ENCODE measurements around the gene TPRG1L. TPM values are rescaled to one million over a fixed set of nuclear protein-coding genes. Genes with fewer than 3 reads are reported as not detected.

Gene TPRG1L
- total and polyA plus RNA-seq, 10 of the 15 experiments (the other 5 are each of a cell fraction or from before 2014, with no cell fraction given), result 1.5 to 16.5 (median 8.0) TPM

- peak overlapping the region; percentile 85 for H3K4me2 ChIP-seq (ENCODE audit: control insufficient read depth, insufficient read depth)
Measured at GRCh38 chr1:3672231-3672970, 47.6 kb downstream of the TPRG1L start.

GRCh38 chr1:3672971-3673361 is 48.2 kb downstream of the TPRG1L start:
- CTCF ChIA-PET, result interaction anchor here (0.8 to 2.2 kb wide), 7 partner anchors 9 to 24 kb away, joined by 3 to 15 read pairs (median 4); partner anchors contain the start of gene WRAP73
- intact Hi-C loops (cut with micrococcal nuclease; ENCODE audit: unreplicated experiment), result no loop called here
- H2AFZ ChIP-seq (ENCODE audit: control insufficient read depth, low read depth, low read length), result peak overlapping the region; percentile 40; the same call in 1 of the 2 replicates
- POLR2A ChIA-PET, result interaction anchor here (0.6 to 4.0 kb wide), 6 partner anchors 8 to 1092 kb away, joined by 3 to 65 read pairs (median 8); partner anchors contain the start of genes TP73 and WRAP73
- peak overlapping the region; percentile 67 for H3K4me3 ChIP-seq
- no peaks in the 10 kb centered on the region for H3K9me3 ChIP-seq (replicated peaks; ENCODE audit: control insufficient read depth, insufficient read depth, low read length)
- in situ Hi-C loops (cut with MboI), result no loop called here
- no peak for DNase-seq (ENCODE audit: low read depth, low spot score)
- SMC1A ChIA-PET (ENCODE audit: uncharacterized antibody, unreplicated experiment), result interaction anchor here (0.7 to 3.8 kb wide), 5 partner anchors 8 to 25 kb away, joined by 3 to 65 read pairs (median 5); partner anchors contain the start of genes TP73 and WRAP73
- TF ChIP-seq ZNF217 (IDR thresholded peaks at IDR 0.05) (no peak), NR2C2 (IDR thresholded peaks at IDR 0.05; ENCODE audit: borderline replicate concordance, control insufficient read depth, insufficient read length, low read depth) (no peak), PAX5 (IDR thresholded peaks at IDR 0.05; ENCODE audit: borderline replicate concordance, low read depth, low read length) (no peak), USF1 (IDR thresholded peaks at IDR 0.05; ENCODE audit: borderline replicate concordance, extremely low read length, insufficient read depth, low read depth, low read length) (no peak), MYB (IDR thresholded peaks at IDR 0.05; ENCODE audit: borderline replicate concordance, low read depth, low read length) (no peak), POLR2A (IDR thresholded peaks at IDR 0.05; ENCODE audit: low read depth, low read length) (peak; percentile 15; the same call in 1 of the 2 replicates), HDAC2 (IDR thresholded peaks at IDR 0.05) (no peak), HDGF (IDR thresholded peaks at IDR 0.05) (peak; percentile 9; the same call in 1 of the 2 replicates), ZSCAN29 (IDR thresholded peaks at IDR 0.05) (no peak), HCFC1 (IDR thresholded peaks at IDR 0.05; ENCODE audit: low read length) (no peak)
- H3K36me3 ChIP-seq (ENCODE audit: control insufficient read depth in 2 of 2, insufficient read depth in 2 of 2, low read length in 1 of 2), result peaks cover 0 to 12% of the 10 kb centered on the region in 2 experiments; a peak in 2 of 4 replicates
- no peaks in the 10 kb centered on the region for H4K20me1 ChIP-seq (ENCODE audit: control insufficient read depth, insufficient read depth)
- peaks cover 76% of the 10 kb centered on the region for H3K79me2 ChIP-seq (ENCODE audit: control insufficient read depth, insufficient read depth, low read length)
- 26% methylated on average over 17 of the region's 17 CpGs for WGBS (ENCODE audit: insufficient coverage, insufficient replicate concordance, low lambda C conversion rate, missing lambda C conversion rate)
- H3K27ac ChIP-seq (ENCODE audit: control insufficient read depth, insufficient read depth), result peak overlapping the region; percentile 93
- H3K27me3 ChIP-seq (replicated peaks in 1 of 2; ENCODE audit: control insufficient read depth in 2 of 2, insufficient read depth in 2 of 2, low read length in 1 of 2), result no peaks in the 10 kb centered on the region
- peaks cover 81% of the 10 kb centered on the region for H3K4me1 ChIP-seq (ENCODE audit: control insufficient read depth, insufficient read depth, low read length)
- FAIRE-seq, result no peak
- no peak for ATAC-seq
- H3K9ac ChIP-seq (ENCODE audit: control insufficient read depth, insufficient read depth, low read length), result peak overlapping the region; percentile 73
- RAD21 ChIA-PET (ENCODE audit: unreplicated experiment), result interaction anchor here (1.0 to 5.4 kb wide), 6 partner anchors 17 to 131 kb away, joined by 3 to 42 read pairs (median 4); partner anchors contain the start of gene TP73
- TSS peak; percentile 91 for BruUV-seq (replicated peaks)
- peak overlapping the region; percentile 85 for H3K4me2 ChIP-seq (ENCODE audit: control insufficient read depth, insufficient read depth)

More at GRCh38 chr1:3672231-3672970, 47.6 kb downstream of the TPRG1L start:
- H4K20me1 ChIP-seq (ENCODE audit: control insufficient read depth, insufficient read depth), result no peaks in the 10 kb centered on the region
- in situ Hi-C loops (cut with MboI), result no loop called here
- H3K79me2 ChIP-seq (ENCODE audit: control insufficient read depth, insufficient read depth, low read length), result peaks cover 77% of the 10 kb centered on the region
- FAIRE-seq (no peak), ATAC-seq (peak; percentile 1; the same call in 2 of the 3 replicates), DNase-seq (ENCODE audit: low read depth, low spot score) (no peak)
- no TSS peak for BruUV-seq (replicated peaks)
- ChIA-PET CTCF (interaction anchor here (0.8 to 2.2 kb wide), 7 partner anchors 8 to 24 kb away, joined by 3 to 15 read pairs (median 4); partner anchors contain the start of gene WRAP73), SMC1A (ENCODE audit: uncharacterized antibody, unreplicated experiment) (interaction anchor here (0.7 to 3.8 kb wide), 4 partner anchors 13 to 24 kb away, joined by 3 to 65 read pairs (median 5); partner anchors contain the start of genes TP73 and WRAP73), RAD21 (ENCODE audit: unreplicated experiment) (interaction anchor here (1.0 to 5.4 kb wide), 6 partner anchors 16 to 132 kb away, joined by 3 to 42 read pairs (median 4); partner anchors contain the start of gene TP73), POLR2A (interaction anchor here (0.6 to 4.0 kb wide), 5 partner anchors 7 to 1092 kb away, joined by 3 to 65 read pairs (median 8); partner anchors contain the start of genes TP73 and WRAP73)
- intact Hi-C loops (cut with micrococcal nuclease; ENCODE audit: unreplicated experiment), result no loop called here
- H3K9me3 ChIP-seq (replicated peaks; ENCODE audit: control insufficient read depth, insufficient read depth, low read length), result no peaks in the 10 kb centered on the region
- no peak overlapping the region for H2AFZ ChIP-seq (ENCODE audit: control insufficient read depth, low read depth, low read length)
- 71% methylated on average over 20 of the region's 21 CpGs for WGBS (ENCODE audit: insufficient coverage, insufficient replicate concordance, low lambda C conversion rate, missing lambda C conversion rate)
- no peaks in the 10 kb centered on the region for H3K27me3 ChIP-seq (replicated peaks in 1 of 2; ENCODE audit: control insufficient read depth in 2 of 2, insufficient read depth in 2 of 2, low read length in 1 of 2)
- peaks cover 80% of the 10 kb centered on the region for H3K4me1 ChIP-seq (ENCODE audit: control insufficient read depth, insufficient read depth, low read length)
- H3K9ac ChIP-seq (ENCODE audit: control insufficient read depth, insufficient read depth, low read length), result peak overlapping the region; percentile 73
- peak overlapping the region; percentile 67 for H3K4me3 ChIP-seq
- peak overlapping the region; percentile 93 for H3K27ac ChIP-seq (ENCODE audit: control insufficient read depth, insufficient read depth)
- peaks cover 0 to 12% of the 10 kb centered on the region in 2 experiments; a peak in 2 of 4 replicates for H3K36me3 ChIP-seq (ENCODE audit: control insufficient read depth in 2 of 2, insufficient read depth in 2 of 2, low read length in 1 of 2)
- no peak for TF ChIP-seq CHD1 (IDR thresholded peaks at IDR 0.05; ENCODE audit: low read depth, low read length)
- TF ChIP-seq HDGF (IDR thresholded peaks at IDR 0.05), result peak; percentile 13; the same call in 1 of the 2 replicates
- TF ChIP-seq EGR1 (IDR thresholded peaks at IDR 0.05; ENCODE audit: borderline replicate concordance in 1 of 2, low read depth in 2 of 2, low read length in 2 of 2), result peak in 1 of 2 experiments; percentile 55; a peak in 1 of 3 replicates

Data from GM12878 (cell line).